ENCODE results near the gene POLR1G. TPM values are rescaled to one million over a fixed set of nuclear protein-coding genes. Genes with fewer than 3 reads are reported as not detected.

Gene POLR1G, protein sequence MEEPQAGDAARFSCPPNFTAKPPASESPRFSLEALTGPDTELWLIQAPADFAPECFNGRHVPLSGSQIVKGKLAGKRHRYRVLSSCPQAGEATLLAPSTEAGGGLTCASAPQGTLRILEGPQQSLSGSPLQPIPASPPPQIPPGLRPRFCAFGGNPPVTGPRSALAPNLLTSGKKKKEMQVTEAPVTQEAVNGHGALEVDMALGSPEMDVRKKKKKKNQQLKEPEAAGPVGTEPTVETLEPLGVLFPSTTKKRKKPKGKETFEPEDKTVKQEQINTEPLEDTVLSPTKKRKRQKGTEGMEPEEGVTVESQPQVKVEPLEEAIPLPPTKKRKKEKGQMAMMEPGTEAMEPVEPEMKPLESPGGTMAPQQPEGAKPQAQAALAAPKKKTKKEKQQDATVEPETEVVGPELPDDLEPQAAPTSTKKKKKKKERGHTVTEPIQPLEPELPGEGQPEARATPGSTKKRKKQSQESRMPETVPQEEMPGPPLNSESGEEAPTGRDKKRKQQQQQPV
- total RNA-seq = 10 to 100 TPM in 1 of 2 donors, 1 to 10 TPM in 1; 3.1 to 13.0 TPM

DNA sequence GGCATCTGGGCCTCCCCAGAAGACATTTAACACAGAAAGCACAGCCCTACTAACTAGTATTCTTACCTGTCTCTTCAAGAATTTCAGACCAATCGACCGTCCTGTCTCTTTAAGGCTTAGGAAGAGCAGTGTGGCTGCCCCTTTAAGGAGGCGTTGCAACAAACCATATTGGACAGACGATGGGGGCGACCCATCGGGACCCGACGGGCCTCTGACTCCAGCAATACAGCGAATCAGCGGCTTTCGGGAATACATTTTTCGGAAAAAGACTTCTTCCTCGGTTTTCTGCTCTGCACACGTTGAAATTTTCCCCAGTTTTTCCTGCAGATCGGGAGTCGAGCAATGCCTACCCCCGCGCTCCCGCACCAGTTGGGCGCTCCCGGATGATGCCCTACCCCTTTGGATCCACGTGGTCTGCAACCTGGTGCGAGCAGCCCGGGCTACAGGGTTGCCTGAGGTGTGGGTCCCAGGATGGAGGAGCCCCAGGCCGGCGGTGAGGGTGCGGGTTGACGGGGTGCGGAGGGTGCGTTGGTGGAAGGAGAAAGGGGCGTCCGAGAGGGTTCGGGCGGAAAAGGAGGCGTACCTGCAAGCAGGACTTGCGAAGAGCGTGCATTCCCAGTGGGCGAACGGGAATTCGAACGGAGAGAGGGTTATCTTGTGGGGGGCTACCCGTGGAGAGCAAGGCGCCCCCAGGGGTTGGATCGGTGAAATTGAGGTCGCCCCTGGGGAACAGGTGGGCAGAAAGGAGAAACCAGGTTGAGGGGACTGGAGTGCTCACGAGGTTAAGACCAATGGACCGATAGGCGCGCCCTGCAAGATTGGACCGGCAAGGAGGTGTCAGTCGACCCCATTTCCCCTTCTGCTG lies at the start of gene POLR1G:
TSS of gene POLR1G (plus strand) at position 419 of the 865 bp plus-strand sequence. CDS start at position 472, 53 bp downstream.

DNA sequence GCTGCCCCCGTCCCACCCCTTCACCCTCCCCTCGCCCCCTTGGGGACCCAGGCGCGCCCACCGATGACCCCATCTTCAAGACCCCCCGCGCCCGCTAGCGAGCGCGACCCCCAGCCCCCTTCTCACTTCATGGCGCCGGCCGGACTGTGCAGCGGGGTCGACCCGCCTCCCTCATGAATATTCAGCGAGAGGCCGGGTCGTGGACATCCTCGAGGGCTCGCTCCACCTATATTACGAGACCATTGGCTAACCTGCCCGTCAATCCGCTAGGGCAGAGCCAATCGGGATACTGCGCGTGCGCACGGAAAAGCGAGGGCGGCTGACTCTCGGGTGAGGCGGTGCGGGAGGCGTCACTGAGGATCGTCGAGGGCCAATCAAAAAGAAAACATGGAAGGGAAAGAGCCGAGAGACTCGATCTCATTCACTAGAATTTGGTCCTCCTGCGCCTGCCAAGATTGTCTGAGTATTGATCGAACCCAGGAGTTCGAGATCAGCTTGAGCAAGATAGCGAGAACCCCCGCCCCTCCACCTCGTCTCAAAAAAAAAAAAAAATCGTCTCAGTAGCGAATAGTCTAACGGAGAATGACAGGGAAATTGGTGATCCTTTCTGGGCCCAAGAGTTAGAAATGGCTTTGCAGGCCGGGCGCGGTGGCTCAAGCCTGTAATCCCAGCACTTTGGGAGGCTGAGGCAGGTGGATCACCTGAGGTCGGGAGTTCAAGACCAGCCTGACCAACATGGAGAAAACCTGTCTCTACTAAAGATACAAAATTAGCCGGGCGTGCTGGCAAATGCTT lies 35.8 kb upstream of the POLR1G start, which contains the start of gene ERCC2:
TSS of gene ERCC2 (minus strand) at position 164 of the 795 bp plus-strand sequence. CDS start at position 131, 33 bp downstream.

DNA sequence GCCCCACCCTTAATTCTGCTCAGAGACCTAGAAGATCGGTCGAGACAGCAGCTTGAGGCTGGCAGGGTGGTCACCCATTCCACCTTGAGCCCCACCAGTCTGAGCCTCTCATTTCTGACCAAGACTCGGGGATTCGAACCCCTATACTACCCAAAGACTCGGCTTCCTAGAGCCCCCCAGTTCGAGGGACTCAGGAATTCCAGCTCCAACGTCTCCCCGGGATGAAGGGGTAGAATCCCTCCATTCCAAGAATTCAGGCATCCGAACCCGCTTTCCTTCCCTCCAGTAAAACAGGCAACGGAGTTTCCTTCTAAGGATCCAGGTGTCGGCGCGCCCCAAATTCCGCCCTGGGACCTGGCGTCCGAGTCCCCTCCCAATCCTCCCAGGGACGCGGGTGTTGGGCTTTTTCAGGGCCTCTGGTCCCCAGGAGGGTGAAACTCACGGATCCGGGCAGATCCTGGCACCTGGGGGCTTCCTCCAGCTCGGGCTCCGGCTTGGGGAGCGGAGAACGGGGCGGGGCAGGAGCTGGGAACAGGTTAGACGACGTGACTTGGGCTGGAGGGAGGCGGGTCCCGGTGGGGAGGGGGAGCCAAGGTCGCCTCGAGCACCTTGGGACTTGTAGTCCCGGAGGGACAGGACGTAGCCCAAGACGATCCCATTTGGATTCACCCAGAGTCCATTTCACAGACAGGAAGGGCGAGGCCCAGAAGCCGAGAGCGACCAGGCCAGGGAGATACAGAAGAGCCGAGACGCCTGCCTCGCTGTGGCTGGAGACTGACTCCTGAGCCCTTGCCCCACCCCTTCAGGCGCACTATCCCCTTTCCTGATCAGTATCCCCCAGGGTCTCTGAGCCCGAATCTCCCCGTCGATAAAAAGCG lies 1.6 kb upstream of the POLR1G start, which contains the start of gene PPP1R13L:
TSS of gene PPP1R13L (minus strand) at position 513 of the 878 bp plus-strand sequence. CDS start 6,751 bp downstream, outside the sequence.

DNA sequence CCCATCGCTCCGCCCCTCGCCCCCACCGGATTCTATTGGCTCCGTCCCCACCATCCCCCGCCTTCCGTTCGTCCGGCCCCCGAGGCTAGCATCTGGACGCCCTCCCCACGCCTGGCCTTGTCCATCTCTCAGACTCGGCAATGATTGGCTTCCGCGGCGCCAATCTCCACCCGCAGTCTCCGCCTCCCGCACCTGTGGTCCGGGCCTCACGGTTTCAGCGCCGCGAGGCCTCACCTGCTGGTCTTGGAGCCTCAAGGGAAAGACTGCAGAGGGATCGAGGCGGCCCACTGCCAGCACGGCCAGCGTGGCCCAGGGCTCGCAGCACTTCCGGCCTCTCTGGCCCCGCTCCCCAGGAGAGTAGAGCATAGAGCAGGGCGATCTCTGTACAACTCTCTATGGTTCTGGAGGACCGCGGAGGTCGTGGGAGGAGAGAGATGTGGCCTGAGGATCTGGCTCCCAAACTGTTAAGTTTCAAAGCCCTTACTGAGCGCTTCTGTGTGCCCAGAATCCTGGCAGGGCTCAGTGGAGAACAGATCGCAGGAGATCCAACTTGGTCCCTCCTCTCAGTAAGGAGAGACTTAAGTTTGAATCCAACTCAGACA lies 17.2 kb downstream of the POLR1G start, which contains the start of gene ERCC1:
TSS of gene ERCC1 (minus strand) at position 329 of the 602 bp plus-strand sequence. CDS start 543 bp downstream, outside the sequence.

Small RNA genes within 50 kb of the gene (small RNA-seq; reads per million reads assigned to genes)
- 0 reads per million in 2 donors for gene MIR6088

Other genes starting within 250 kb of the POLR1G start
- under 1 TPM; under 0.01 TPM for gene NKPD1, start 245.7 kb upstream of the POLR1G start, total RNA-seq
- 10 to 100 TPM; 10.3 TPM for gene TRAPPC6A, start 228.4 kb upstream of the POLR1G start, total RNA-seq
- 1 to 10 TPM; 4.8 to 6.7 TPM for gene BLOC1S3, start 227.9 kb upstream of the POLR1G start, total RNA-seq
- gene EXOC3L2, start 161.2 kb upstream of the POLR1G start, total RNA-seq = under 1 TPM in 1 of 2 donors, not detected in 1; 0.34 TPM
- 10 to 100 TPM in 1 of 2 donors, 1 to 10 TPM in 1; 8.6 to 11.7 TPM for gene MARK4, start 155.4 kb upstream of the POLR1G start, total RNA-seq
- not detected for gene CKM, start 83.8 kb upstream of the POLR1G start, total RNA-seq
- not detected for gene KLC3, start 65.9 kb upstream of the POLR1G start, total RNA-seq
- 10 to 100 TPM; 11.7 to 19.0 TPM for gene ERCC2, start 36.1 kb upstream of the POLR1G start, total RNA-seq
- under 1 TPM; under 0.01 to 1.00 TPM for gene PPP1R13L, start 1.6 kb upstream of the POLR1G start, total RNA-seq
- 10 to 100 TPM; 67.4 to 93.2 TPM for gene ERCC1, start 17.3 kb downstream of the POLR1G start, total RNA-seq
- under 1 TPM; 0.34 to 0.67 TPM for gene FOSB, start 61.4 kb downstream of the POLR1G start, total RNA-seq
- 1 to 10 TPM; 8.0 to 9.6 TPM for gene RTN2, start 90.4 kb downstream of the POLR1G start, total RNA-seq
- 1 to 10 TPM in 1 of 2 donors, under 1 TPM in 1; 0.67 to 1.4 TPM for gene PPM1N, start 91.8 kb downstream of the POLR1G start, total RNA-seq
- 10 to 100 TPM; 36.5 to 68.6 TPM for gene VASP, start 100.8 kb downstream of the POLR1G start, total RNA-seq
- 10 to 100 TPM in 1 of 2 donors, 1 to 10 TPM in 1; 9.7 to 11.0 TPM for gene OPA3, start 178.2 kb downstream of the POLR1G start, total RNA-seq
- gene GPR4, start 195.6 kb downstream of the POLR1G start, total RNA-seq = under 1 TPM in 1 of 2 donors, not detected in 1; under 0.01 TPM
- gene EML2, start 232.8 kb downstream of the POLR1G start, total RNA-seq = 10 to 100 TPM; 58.9 to 64.0 TPM

Data from melanocyte of skin (primary cell).